GM21717 (cell line): ENCODE measurements around the gene CNTNAP1.

ENCODE experiments used
- ATAC-seq: cut with Tn5 transposase; IDR thresholded peaks from one replicate; pipeline ENCODE4 v1.9.1; 2021; ENCODE audit warnings: mild to moderate bottlenecking, moderate library complexity; ENCODE audit not compliant: unreplicated experiment

Gene CNTNAP1

GRCh38 chr17:42669977-42670788 is 12.1 kb upstream of the CNTNAP1 start:
- no peak for ATAC-seq

GRCh38 chr17:42670789-42671657 is 11.3 kb upstream of the CNTNAP1 start:
- ATAC-seq: no peak

GRCh38 chr17:42672038-42672437 is 10.3 kb upstream of the CNTNAP1 start:
- ATAC-seq: no peak

- no peak for ATAC-seq
Observed at GRCh38 chr17:42673266-42673884, 9.0 kb upstream of the CNTNAP1 start.

GRCh38 chr17:42673885-42674754 is 8.2 kb upstream of the CNTNAP1 start:
- ATAC-seq: no peak

- ATAC-seq: no peak
Observed at GRCh38 chr17:42674755-42675347, 7.5 kb upstream of the CNTNAP1 start.

- no peak for ATAC-seq
Observed at GRCh38 chr17:42675348-42675964, 6.9 kb upstream of the CNTNAP1 start.

- ATAC-seq: no peak
Observed at GRCh38 chr17:42675965-42676423, 6.3 kb upstream of the CNTNAP1 start.

- ATAC-seq: no peak
Observed at GRCh38 chr17:42676424-42677011, 5.8 kb upstream of the CNTNAP1 start, which contains the start of gene PLEKHH3. Gene PLEKHH3 (minus strand): TSS chr17:42676994. CDS start chr17:42676563, 431 bp downstream.

GRCh38 chr17:42677012-42677857 is 5.1 kb upstream of the CNTNAP1 start:
- ATAC-seq: peak; percentile 45

GRCh38 chr17:42677921-42678781 is 4.2 kb upstream of the CNTNAP1 start:
- no peak for ATAC-seq

- no peak for ATAC-seq
Observed at GRCh38 chr17:42678951-42679491, 3.3 kb upstream of the CNTNAP1 start.

- no peak for ATAC-seq
Observed at GRCh38 chr17:42679492-42680330, 2.6 kb upstream of the CNTNAP1 start.

- no peak for ATAC-seq
Observed at GRCh38 chr17:42680331-42680808, 2.0 kb upstream of the CNTNAP1 start.

- ATAC-seq: no peak
Observed at GRCh38 chr17:42682722-42683403, 532 bp downstream of the CNTNAP1 start.
